H1 (cell line): Measurements from ENCODE around the gene ME1. TPM values are rescaled to one million over a fixed set of nuclear protein-coding genes. Genes with fewer than 3 reads are reported as not detected.

Source experiments
- CTCF ChIA-PET: fragments of 300-600 bp; sonication (Branson Sonifier 250); formaldehyde crosslinking; loops from one replicate; lab custom pipeline; 2021; ENCODE audit not compliant: partially characterized antibody; lab: Charles Lee
- POLR2A ChIA-PET: fragments of 300-600 bp; sonication (Branson Sonifier 250); formaldehyde crosslinking; loops from one replicate; lab custom pipeline; 2021; ENCODE audit warnings: inconsistent platforms; ENCODE audit not compliant: partially characterized antibody; lab: Charles Lee
- DNase-seq, 2 experiments: peaks; one replicate each; pipeline versions ENCODE4 v3.0.0 to v3.0.0-alpha.2; 2010 to 2022; ENCODE audit warnings: low spot score in 2 of 2, low read depth in 1 of 2, mixed read lengths in 1 of 2
- FAIRE-seq: peaks from 2 replicates; lab custom pipeline; 2011; peaks lifted over from hg19 to GRCh38; lab: Jason Lieb, UNC
- H2AFZ ChIP-seq: 2 replicates; pipeline ENCODE4 v1.8.1; 2012; ENCODE audit warnings: low read length, inconsistent platforms
- H2AK5ac ChIP-seq: 2 replicates; pipeline ENCODE4 v1.6.1; 2013; ENCODE audit warnings: low read depth, low read length
- H2BK120ac ChIP-seq: replicated peaks from 2 replicates; pipeline ENCODE3; 2013; ENCODE audit warnings: low read depth, low read length, inconsistent platforms
- H2BK12ac ChIP-seq: 2 replicates; pipeline ENCODE4 v1.6.1; 2013; ENCODE audit warnings: low read depth, low read length
- H2BK15ac ChIP-seq: 2 replicates; pipeline ENCODE4 v1.6.1; 2013; ENCODE audit warnings: low read length
- H2BK20ac ChIP-seq: 2 replicates; pipeline ENCODE4 v1.6.1; 2013; ENCODE audit warnings: low read length
- H2BK5ac ChIP-seq: 2 replicates; pipeline ENCODE4 v1.6.1; 2013; ENCODE audit warnings: low read depth, low read length
- H3K14ac ChIP-seq: 2 replicates; pipeline ENCODE4 v1.6.1; 2013; ENCODE audit warnings: inconsistent platforms; ENCODE audit not compliant: insufficient read length
- H3K18ac ChIP-seq: 2 replicates; pipeline ENCODE4 v1.6.1; 2013; ENCODE audit warnings: low read length; ENCODE audit errors: extremely low read depth
- H3K23ac ChIP-seq: 2 replicates; pipeline ENCODE4 v1.6.1; 2013; ENCODE audit warnings: inconsistent platforms; ENCODE audit not compliant: insufficient read length
- H3K23me2 ChIP-seq: 2 replicates; pipeline ENCODE4 v1.6.1; 2013; ENCODE audit warnings: low read depth, low read length
- H3K27ac ChIP-seq: 2 replicates; pipeline ENCODE4 v1.6.1; 2011; ENCODE audit warnings: low read depth, low read length, inconsistent platforms
- H3K27me3 ChIP-seq, 4 experiments: replicated peaks in 1 of 4; 1 replicate in 1 of 4; 2 replicates in 3 of 4; pipeline versions ENCODE4 v1.6.1 to v1.8.1; 2011 to 2013; ENCODE audit warnings: low read length in 3 of 4, mild to moderate bottlenecking in 3 of 4, inconsistent platforms in 2 of 4, mixed read lengths in 2 of 4, moderate library complexity in 1 of 4; ENCODE audit not compliant: control insufficient read depth in 3 of 4, insufficient read depth in 3 of 4; ENCODE audit errors: extremely low read depth in 1 of 4
- H3K36me3 ChIP-seq, 4 experiments: 2 replicates each; pipeline versions ENCODE4 v1.6.1 to v1.8.1; 2011 to 2013; ENCODE audit warnings: mild to moderate bottlenecking in 4 of 4, low read length in 3 of 4, moderate library complexity in 2 of 4, control low read depth in 1 of 4, inconsistent platforms in 1 of 4; ENCODE audit not compliant: insufficient read depth in 4 of 4, control insufficient read depth in 2 of 4
- H3K4ac ChIP-seq: replicated peaks from 2 replicates; pipeline ENCODE3; 2013; ENCODE audit warnings: low read length, low read depth, mixed read lengths, inconsistent platforms; ENCODE audit not compliant: insufficient read length
- H3K4me1 ChIP-seq, 4 experiments: replicated peaks in 1 of 4; 1 replicate in 1 of 4; 2 replicates in 3 of 4; pipeline versions ENCODE4 v1.6.1 to v1.8.1; 2011 to 2013; ENCODE audit warnings: low read length in 3 of 4, inconsistent platforms in 2 of 4, mixed read lengths in 1 of 4; ENCODE audit not compliant: insufficient read depth in 4 of 4, control insufficient read depth in 3 of 4
- H3K4me2 ChIP-seq, 2 experiments: 2 replicates each; pipeline versions ENCODE4 v1.6.1 to v1.8.1; 2011 to 2013; ENCODE audit warnings: low read depth in 2 of 2, low read length in 2 of 2, control low read depth in 1 of 2, inconsistent platforms in 1 of 2, mild to moderate bottlenecking in 1 of 2; ENCODE audit not compliant: insufficient read depth in 1 of 2
- H3K4me3 ChIP-seq, 4 experiments: fragments of 200-600, 300-600 bp in 1 of 4; sonication (generic), shearing (Covaris generic), sonication (Bioruptor Twin) in 1 of 4; 2 replicates each; pipeline versions ENCODE4 v1.5.1 to v1.8.1; 2011 to 2016; ENCODE audit warnings: low read length in 4 of 4, low read depth in 3 of 4, control low read depth in 2 of 4, inconsistent platforms in 2 of 4, mild to moderate bottlenecking in 2 of 4, mixed read lengths in 1 of 4, moderate library complexity in 1 of 4; ENCODE audit not compliant: insufficient read depth in 2 of 4; ENCODE audit errors: extremely low read depth in 1 of 4
- H3K56ac ChIP-seq: replicated peaks from 2 replicates; pipeline ENCODE3; 2013; ENCODE audit warnings: low read depth, mild to moderate bottlenecking, mixed read lengths, low read length, inconsistent platforms; ENCODE audit not compliant: insufficient read length
- H3K79me1 ChIP-seq: 2 replicates; pipeline ENCODE4 v1.6.1; 2013; ENCODE audit warnings: low read depth, low read length, control low read depth
- H3K79me2 ChIP-seq, 2 experiments: 2 replicates each; pipeline versions ENCODE4 v1.6.1 to v1.8.1; 2012 to 2013; ENCODE audit warnings: low read length in 2 of 2, mild to moderate bottlenecking in 2 of 2, inconsistent platforms in 1 of 2; ENCODE audit not compliant: insufficient read depth in 2 of 2, control insufficient read depth in 1 of 2
- H3K9ac ChIP-seq, 4 experiments: replicated peaks in 1 of 4; 1 replicate in 1 of 4; 2 replicates in 3 of 4; pipeline versions ENCODE4 v1.6.1 to v1.8.1; 2011 to 2013; ENCODE audit warnings: low read depth in 3 of 4, low read length in 3 of 4, control low read depth in 2 of 4, mild to moderate bottlenecking in 2 of 4, moderate library complexity in 2 of 4, inconsistent platforms in 1 of 4; ENCODE audit errors: extremely low read depth in 1 of 4
- H3K9me3 ChIP-seq, 2 experiments: 2 replicates each; pipeline versions ENCODE4 v1.6.1 to v1.8.1; 2012 to 2013; ENCODE audit warnings: mild to moderate bottlenecking in 2 of 2, moderate library complexity in 2 of 2, control low read depth in 1 of 2, inconsistent platforms in 1 of 2, low read depth in 1 of 2, low read length in 1 of 2, mixed read lengths in 1 of 2; ENCODE audit not compliant: insufficient read depth in 2 of 2
- H4K20me1 ChIP-seq, 2 experiments: replicated peaks in 1 of 2; 2 replicates each; pipeline versions ENCODE3 to v1.8.1; 2011 to 2013; ENCODE audit warnings: inconsistent platforms in 2 of 2, low read length in 2 of 2, mild to moderate bottlenecking in 1 of 2; ENCODE audit not compliant: insufficient read depth in 2 of 2, control insufficient read depth in 1 of 2
- H4K5ac ChIP-seq: 2 replicates; pipeline ENCODE4 v1.6.1; 2013; ENCODE audit warnings: low read length, low read depth, mixed read lengths, inconsistent platforms; ENCODE audit not compliant: insufficient read length
- H4K8ac ChIP-seq: 2 replicates; pipeline ENCODE4 v1.8.0; 2013; ENCODE audit warnings: mild to moderate bottlenecking, moderate library complexity, low read length, inconsistent platforms; ENCODE audit not compliant: insufficient read depth; ENCODE audit errors: extremely low read depth
- H4K91ac ChIP-seq: replicated peaks from 2 replicates; pipeline ENCODE3; 2013; ENCODE audit warnings: low read length, mixed read lengths, inconsistent platforms; ENCODE audit not compliant: insufficient read length
- CBX8 ChIP-seq: fragments of 300-800, 300-1000 bp; sonication (generic); IDR thresholded peaks from 2 replicates; pipeline ENCODE4 v1.7.1; 2016; ENCODE audit warnings: low read depth, low read length, borderline replicate concordance
- CEBPB ChIP-seq: IDR thresholded peaks from 2 replicates; pipeline ENCODE4 v1.6.1; 2012; ENCODE audit warnings: low read depth, low read length
- CTBP2 ChIP-seq: IDR thresholded peaks from 2 replicates; pipeline ENCODE4 v1.7.0; 2011; ENCODE audit warnings: borderline replicate concordance, mild to moderate bottlenecking, moderate library complexity, mixed read lengths, low read length; ENCODE audit not compliant: insufficient read depth, insufficient read length
- JUND ChIP-seq: IDR thresholded peaks from 2 replicates; pipeline ENCODE4 v1.6.1; 2011; ENCODE audit warnings: mild to moderate bottlenecking, improper control_type of control experiment, low read length
- KDM5A ChIP-seq: fragments of 200-600 bp; IDR thresholded peaks from 2 replicates; pipeline ENCODE4 v1.7.1; 2012; ENCODE audit warnings: mild to moderate bottlenecking, low read length, inconsistent platforms, mixed read lengths
- NANOG ChIP-seq: IDR thresholded peaks from 2 replicates; pipeline ENCODE4 v1.6.1; 2011; ENCODE audit warnings: low read length, low read depth, mild to moderate bottlenecking, inconsistent platforms; ENCODE audit not compliant: insufficient read depth, poor library complexity, severe bottlenecking
- RFX5 ChIP-seq: IDR thresholded peaks from 2 replicates; pipeline ENCODE4 v1.6.1; 2011; ENCODE audit warnings: low read depth, low read length, improper control_type of control experiment, borderline replicate concordance
- RNF2 ChIP-seq: fragments of 200-900, 300-1000 bp; sonication (generic); IDR thresholded peaks from 2 replicates; pipeline ENCODE4 v1.7.1; 2016; ENCODE audit warnings: borderline replicate concordance, low read depth, mild to moderate bottlenecking, antibody characterized with exemption, low read length; ENCODE audit not compliant: poor library complexity, severe bottlenecking; ENCODE audit errors: missing control alignments
- SIX5 ChIP-seq: IDR thresholded peaks from 2 replicates; pipeline ENCODE4 v1.6.1; 2011; ENCODE audit warnings: mild to moderate bottlenecking, low read depth, low read length
- SP4 ChIP-seq: IDR thresholded peaks from 2 replicates; pipeline ENCODE4 v1.6.1; 2012; ENCODE audit warnings: low read length, inconsistent platforms
- TCF12 ChIP-seq: IDR thresholded peaks from 2 replicates; pipeline ENCODE4 v1.6.1; 2011; ENCODE audit warnings: low read depth, mild to moderate bottlenecking, low read length
- TEAD4 ChIP-seq: IDR thresholded peaks from 2 replicates; pipeline ENCODE4 v1.6.1; 2012; ENCODE audit warnings: low read depth, low read length, inconsistent platforms, mixed read lengths
- polyA plus RNA-seq, 7 experiments: library from polyadenylated mRNA; depleted of rRNA in 3 of 7; stranded (reverse) in 5 of 7; unstranded in 2 of 7; fragments of >200 nt in 5 of 7; fragments of 200-250 nt in 2 of 7; gene quantifications; 1 replicate in 5 of 7; 2 replicates in 1 of 7; 4 replicates in 1 of 7; pipeline versions ENCODE4 v1.2.1 to v1.2.3, GENCODE V29; 2011 to 2013; ENCODE audit warnings: missing spikeins in 2 of 7, mixed read lengths in 2 of 7
- total RNA-seq: library from RNA; stranded (reverse); fragmentation: NEBNext Ultra II Directional; extraction: Animal tissue kit (Norgen Biotek cat#: 25700); gene quantifications from 2 replicates; pipeline ENCODE4 v1.2.1, GENCODE V29; 2021

Gene ME1
- total and polyA plus RNA-seq, 2 of the 8 experiments (the other 6 are each of a cell fraction or from before 2014, with no cell fraction given), result 1.3 to 3.9 TPM

- H2BK5ac ChIP-seq, result no peak overlapping the region
- CTCF ChIA-PET, result interaction anchor here (1.2 to 1.6 kb wide), 2 partner anchors 15 to 79 kb away, joined by 4 read pairs; partner anchors contain the start of gene PRSS35
Measured at GRCh38 chr6:83433177-83433576, 2.3 kb upstream of the ME1 start.

More at GRCh38 chr6:83433177-83433576, 2.3 kb upstream of the ME1 start:
- no peak overlapping the region for H3K23ac ChIP-seq
- H2AFZ ChIP-seq, result no peak overlapping the region
- no peaks in the 10 kb centered on the region for H3K36me3 ChIP-seq
- H2AK5ac ChIP-seq, result no peak overlapping the region
- H3K79me2 ChIP-seq, result 0 out of 4 replicates have a peak, but pooled peaks cover 0 to 5% of the 10 kb centered on the region in 2 experiments
- no peak overlapping the region for H3K27ac ChIP-seq
- no peak overlapping the region for H3K4me2 ChIP-seq
- DNase-seq (no peak), FAIRE-seq (no peak)
- no peak overlapping the region for H3K14ac ChIP-seq
- H4K91ac ChIP-seq, result no peak overlapping the region
- H2BK12ac ChIP-seq, result no peak overlapping the region
- no peaks in the 10 kb centered on the region for H3K79me1 ChIP-seq
- no peak overlapping the region for H3K4ac ChIP-seq
- no peak overlapping the region for H3K4me3 ChIP-seq
- H3K23me2 ChIP-seq, result peaks cover 2% of the 10 kb centered on the region; the same call in 1 of the 2 replicates
- H2BK20ac ChIP-seq, result no peak overlapping the region
- no peak overlapping the region for H3K18ac ChIP-seq
- H4K8ac ChIP-seq, result no peak overlapping the region
- no peaks in the 10 kb centered on the region for H3K9me3 ChIP-seq
- no peak overlapping the region for H2BK15ac ChIP-seq
- no peak overlapping the region for H4K5ac ChIP-seq
- no peak overlapping the region for H2BK120ac ChIP-seq
- H4K20me1 ChIP-seq, result no peaks in the 10 kb centered on the region
- peaks cover 0 to 9% (median 6%) of the 10 kb centered on the region in 4 experiments; a peak in 6 of 7 replicates for H3K4me1 ChIP-seq
- TF ChIP-seq JUND (no peak), TCF12 (no peak), KDM5A (no peak), SP4 (no peak), RFX5 (no peak), CTBP2 (no peak), CEBPB (no peak), TEAD4 (no peak), RNF2 (no peak), CBX8 (no peak), NANOG (no peak), SIX5 (no peak)
- H3K9ac ChIP-seq, result no peak overlapping the region
- H3K56ac ChIP-seq, result no peak overlapping the region
- POLR2A ChIA-PET, result no interaction called here
- H3K27me3 ChIP-seq, result peaks cover 0 to 4% (median 0%) of the 10 kb centered on the region in 4 experiments; a peak in 1 of 7 replicates
